SK-N-SH (cell line): ENCODE measurements around the gene SULT2A1. TPM values are rescaled to one million over a fixed set of nuclear protein-coding genes. Genes with fewer than 3 reads are reported as not detected.

Experiments
- CTCF ChIA-PET: fragments of 300-600, 350-600 bp; formaldehyde crosslinking; extraction: SDS; loops from one replicate; lab custom pipeline; 2021; lab: Yijun Ruan, JAX
- POLR2A ChIA-PET: fragments of 350-600 bp; sonication (Branson Sonifier 250); formaldehyde crosslinking; extraction: SDS; loops from one replicate; lab custom pipeline; 2020; ENCODE audit warnings: antibody characterized with exemption, inconsistent platforms; lab: Yijun Ruan, JAX
- DNase-seq: peaks from one replicate; pipeline ENCODE4 v3.0.0; 2012
- H2AFZ ChIP-seq: fragments of 200-600 bp; sonication (generic); 2 replicates; pipeline ENCODE4 v1.8.1; 2016; ENCODE audit warnings: antibody characterized with exemption, mild to moderate bottlenecking, low read depth
- H3F3A ChIP-seq: fragments of 200-600 bp; sonication (generic); replicated peaks from 2 replicates; pipeline ENCODE3; 2016; ENCODE audit warnings: antibody characterized with exemption, mild to moderate bottlenecking; ENCODE audit not compliant: insufficient read depth
- H3K27ac ChIP-seq, 2 experiments: fragments of 200-500 bp in 1 of 2; fragments of 200-600 bp in 1 of 2; sonication (Bioruptor generic) in 1 of 2; sonication (generic), shearing (Covaris generic) in 1 of 2; 2 replicates each; pipeline versions ENCODE4 v1.5.1 to v1.6.1; 2014 to 2016; ENCODE audit warnings: low read depth in 2 of 2, inconsistent platforms in 1 of 2, low read length in 1 of 2, mild to moderate bottlenecking in 1 of 2, mixed read lengths in 1 of 2
- H3K27me3 ChIP-seq: fragments of 200-600 bp; sonication (generic), shearing (Covaris generic); 2 replicates; pipeline ENCODE4 v1.6.1; 2016; ENCODE audit warnings: mixed run types; ENCODE audit not compliant: insufficient read depth
- H3K36me3 ChIP-seq, 2 experiments: fragments of 200-500 bp in 1 of 2; fragments of 200-600 bp in 1 of 2; sonication (Bioruptor generic) in 1 of 2; sonication (generic) in 1 of 2; replicated peaks in 1 of 2; 2 replicates each; pipeline versions ENCODE3 to v1.5.1; 2014 to 2016; ENCODE audit warnings: low read length in 1 of 2, mild to moderate bottlenecking in 1 of 2; ENCODE audit not compliant: insufficient read depth in 2 of 2, control insufficient read depth in 1 of 2
- H3K4me1 ChIP-seq, 2 experiments: fragments of 200-500 bp in 1 of 2; fragments of 200-600 bp in 1 of 2; sonication (Bioruptor generic) in 1 of 2; sonication (generic), shearing (Covaris generic) in 1 of 2; 2 replicates each; pipeline versions ENCODE4 v1.5.1 to v1.6.1; 2014 to 2016; ENCODE audit warnings: low read depth in 1 of 2, low read length in 1 of 2, mixed run types in 1 of 2; ENCODE audit not compliant: insufficient read depth in 2 of 2, control insufficient read depth in 1 of 2
- H3K4me2 ChIP-seq: fragments of 200-600 bp; sonication (generic), shearing (Covaris generic); 2 replicates; pipeline ENCODE4 v1.6.1; 2017; ENCODE audit warnings: mixed run types
- H3K4me3 ChIP-seq, 2 experiments: fragments of 200-500 bp in 1 of 2; fragments of 200-600 bp in 1 of 2; sonication (Bioruptor generic) in 1 of 2; sonication (generic), shearing (Covaris generic) in 1 of 2; 2 replicates each; pipeline versions ENCODE4 v1.5.1 to v1.8.1; 2014 to 2016; ENCODE audit warnings: low read depth in 2 of 2, inconsistent platforms in 1 of 2, low read length in 1 of 2, mild to moderate bottlenecking in 1 of 2, mixed read lengths in 1 of 2, moderate library complexity in 1 of 2
- H3K79me2 ChIP-seq: fragments of 200-600 bp; sonication (generic); 2 replicates; pipeline ENCODE4 v1.8.1; 2017; ENCODE audit warnings: mild to moderate bottlenecking; ENCODE audit not compliant: insufficient read depth
- H3K9ac ChIP-seq: fragments of 200-600 bp; sonication (generic); 2 replicates; pipeline ENCODE4 v1.6.1; 2017; ENCODE audit warnings: mixed run types
- H3K9me2 ChIP-seq: fragments of 200-600 bp; sonication (generic); 2 replicates; pipeline ENCODE4 v1.6.1; 2017; ENCODE audit warnings: mixed run types
- H3K9me3 ChIP-seq: fragments of 200-600 bp; sonication (generic); 2 replicates; pipeline ENCODE4 v1.6.1; 2017; ENCODE audit warnings: mixed run types, mild to moderate bottlenecking, moderate library complexity
- H4K20me1 ChIP-seq: fragments of 200-600 bp; sonication (generic); 2 replicates; pipeline ENCODE4 v1.6.1; 2017; ENCODE audit warnings: mild to moderate bottlenecking, mixed run types; ENCODE audit not compliant: insufficient read depth
- ELF1 ChIP-seq: IDR thresholded peaks from 2 replicates; pipeline ENCODE4 v1.4.0; 2012
- EZH2phosphoT487 ChIP-seq: fragments of 200-600 bp; sonication (generic); IDR thresholded peaks from 2 replicates; pipeline ENCODE4 v1.6.1; 2017; ENCODE audit warnings: low read depth, mixed run types, mild to moderate bottlenecking, antibody characterized with exemption, moderate library complexity, borderline replicate concordance
- FOSL2 ChIP-seq: IDR thresholded peaks from 2 replicates; pipeline ENCODE4 v1.4.0; 2012; ENCODE audit warnings: low read depth, mild to moderate bottlenecking, moderate library complexity, borderline replicate concordance
- FOXJ3 ChIP-seq: sonication (generic); formaldehyde crosslinking; IDR thresholded peaks from 2 replicates; pipeline ENCODE4 v1.5.1; 2020; ENCODE audit warnings: mild to moderate bottlenecking, missing genetic modification reagents
- GABPA ChIP-seq: IDR thresholded peaks from 2 replicates; pipeline ENCODE4 v1.4.0; 2012; ENCODE audit warnings: low read depth, mild to moderate bottlenecking
- JUND ChIP-seq: IDR thresholded peaks from 2 replicates; pipeline ENCODE4 v1.4.0; 2012
- NRF1 ChIP-seq: IDR thresholded peaks from 2 replicates; pipeline ENCODE4 v1.6.1; 2012; ENCODE audit warnings: low read depth, mild to moderate bottlenecking, low read length
- RAD21 ChIP-seq: IDR thresholded peaks from 2 replicates; pipeline ENCODE4 v1.6.1; 2012; ENCODE audit warnings: mild to moderate bottlenecking, low read length
- RCOR1 ChIP-seq: fragments of 150-350 bp; IDR thresholded peaks from 2 replicates; pipeline ENCODE4 v1.6.1; 2017; ENCODE audit warnings: antibody characterized with exemption, low read length
- RFX5 ChIP-seq: IDR thresholded peaks from 2 replicates; pipeline ENCODE4 v1.6.1; 2012; ENCODE audit warnings: mild to moderate bottlenecking, improper control_type of control experiment, low read length
- SIN3A ChIP-seq: IDR thresholded peaks from 2 replicates; pipeline ENCODE4 v1.6.1; 2012; ENCODE audit warnings: low read depth, mild to moderate bottlenecking, low read length, moderate library complexity, borderline replicate concordance
- TCF12 ChIP-seq: IDR thresholded peaks from 2 replicates; pipeline ENCODE4 v1.4.0; 2012
- TEAD4 ChIP-seq: IDR thresholded peaks from 2 replicates; pipeline ENCODE4 v1.4.0; 2012; ENCODE audit warnings: mild to moderate bottlenecking, borderline replicate concordance; ENCODE audit not compliant: insufficient read depth
- YY1 ChIP-seq: IDR thresholded peaks from 2 replicates; pipeline ENCODE4 v1.4.0; 2012; ENCODE audit warnings: low read depth, mild to moderate bottlenecking
- WGBS: methylation state at CpG from one replicate; pipeline ENCODE4 v1.1.6; 2017; ENCODE audit warnings: low lambda C conversion rate; 5-methylcytosine and 5-hydroxymethylcytosine counted together
- polyA plus RNA-seq, 3 experiments: library from polyadenylated mRNA; depleted of rRNA; stranded (reverse); fragments of >200 nt; gene quantifications; 2 replicates each; pipeline ENCODE4 v1.2.3, GENCODE V29; 2012
- TF ChIP-seq, protein P1 (sequence below): IDR thresholded peaks from 2 replicates; pipeline ENCODE4 v1.4.0; 2012; ENCODE audit warnings: low read depth, borderline replicate concordance
- TF ChIP-seq, protein P2 (sequence below): IDR thresholded peaks from 2 replicates; pipeline ENCODE4 v1.4.0; 2012; ENCODE audit warnings: low read depth, borderline replicate concordance
- TF ChIP-seq, protein P3 (sequence below): IDR thresholded peaks from 2 replicates; pipeline ENCODE4 v1.6.1; 2012; ENCODE audit warnings: mild to moderate bottlenecking, low read depth, low read length, moderate library complexity
- TF ChIP-seq, protein P4 (sequence below): fragments of 150-350 bp; IDR thresholded peaks from 2 replicates; pipeline ENCODE4 v1.6.1; 2017; ENCODE audit warnings: antibody characterized with exemption, low read length, low read depth, borderline replicate concordance

SULT2A1 gene
- polyA plus RNA-seq, 1 of the 3 experiments (the other 2 are of a cell fraction): not detected

DNA sequence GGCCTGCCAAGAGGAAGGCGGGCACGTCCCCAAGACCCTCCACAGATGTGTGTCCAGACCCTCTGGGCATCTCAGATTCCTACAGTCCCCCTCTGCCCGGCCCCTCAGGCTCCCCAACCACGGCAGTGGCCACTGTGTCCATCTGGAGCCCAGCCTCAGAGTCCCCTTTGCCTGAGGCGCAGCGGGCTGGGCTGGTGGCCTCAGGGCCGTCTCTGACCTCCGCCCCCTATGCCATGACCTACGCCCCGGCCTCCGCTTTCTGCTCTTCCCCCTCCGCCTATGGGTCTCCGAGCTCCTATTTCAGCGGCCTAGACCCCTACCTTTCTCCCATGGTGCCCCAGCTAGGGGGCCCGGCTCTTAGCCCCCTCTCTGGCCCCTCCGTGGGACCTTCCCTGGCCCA is 46.7 kb downstream of the SULT2A1 start:
- Histone ChIP-seq H3K4me1 (no peaks in the 10 kb centered on the region), H3K4me3 (no peak overlapping the region), H3K36me3 (no peaks in the 10 kb centered on the region), H4K20me1 (no peaks in the 10 kb centered on the region)
- CTCF ChIA-PET: interaction anchor here (1.4 to 1.8 kb wide), 2 partner anchors 10 to 24 kb away, joined by 5 to 7 read pairs; no protein-coding TSS in a partner anchor
- TF ChIP-seq, protein P1, sequence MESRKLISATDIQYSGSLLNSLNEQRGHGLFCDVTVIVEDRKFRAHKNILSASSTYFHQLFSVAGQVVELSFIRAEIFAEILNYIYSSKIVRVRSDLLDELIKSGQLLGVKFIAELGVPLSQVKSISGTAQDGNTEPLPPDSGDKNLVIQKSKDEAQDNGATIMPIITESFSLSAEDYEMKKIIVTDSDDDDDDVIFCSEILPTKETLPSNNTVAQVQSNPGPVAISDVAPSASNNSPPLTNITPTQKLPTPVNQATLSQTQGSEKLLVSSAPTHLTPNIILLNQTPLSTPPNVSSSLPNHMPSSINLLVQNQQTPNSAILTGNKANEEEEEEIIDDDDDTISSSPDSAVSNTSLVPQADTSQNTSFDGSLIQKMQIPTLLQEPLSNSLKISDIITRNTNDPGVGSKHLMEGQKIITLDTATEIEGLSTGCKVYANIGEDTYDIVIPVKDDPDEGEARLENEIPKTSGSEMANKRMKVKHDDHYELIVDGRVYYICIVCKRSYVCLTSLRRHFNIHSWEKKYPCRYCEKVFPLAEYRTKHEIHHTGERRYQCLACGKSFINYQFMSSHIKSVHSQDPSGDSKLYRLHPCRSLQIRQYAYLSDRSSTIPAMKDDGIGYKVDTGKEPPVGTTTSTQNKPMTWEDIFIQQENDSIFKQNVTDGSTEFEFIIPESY: no peak
- TF ChIP-seq FOXJ3 (no peak), EZH2phosphoT487 (no peak), TEAD4 (no peak), SIN3A (no peak), RAD21 (no peak)
- TF ChIP-seq, protein P2, sequence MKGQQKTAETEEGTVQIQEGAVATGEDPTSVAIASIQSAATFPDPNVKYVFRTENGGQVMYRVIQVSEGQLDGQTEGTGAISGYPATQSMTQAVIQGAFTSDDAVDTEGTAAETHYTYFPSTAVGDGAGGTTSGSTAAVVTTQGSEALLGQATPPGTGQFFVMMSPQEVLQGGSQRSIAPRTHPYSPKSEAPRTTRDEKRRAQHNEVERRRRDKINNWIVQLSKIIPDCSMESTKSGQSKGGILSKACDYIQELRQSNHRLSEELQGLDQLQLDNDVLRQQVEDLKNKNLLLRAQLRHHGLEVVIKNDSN: no peak
- TF ChIP-seq, all 33 proteins: peak for 0
- H3K4me2 ChIP-seq: no peak overlapping the region
- H2AFZ ChIP-seq: no peak overlapping the region
- POLR2A ChIA-PET: no interaction called here
- no peak overlapping the region for H3K27ac ChIP-seq
- H3K9me2 ChIP-seq: no peaks in the 10 kb centered on the region
- H3K9ac ChIP-seq: no peak overlapping the region
- 35% methylated on average over 16 of the region's 16 CpGs for WGBS
- H3K79me2 ChIP-seq: no peaks in the 10 kb centered on the region
- DNase-seq: no peak
- peaks cover 50% of the 10 kb centered on the region for H3K27me3 ChIP-seq
- no peaks in the 10 kb centered on the region for H3K9me3 ChIP-seq
- H3F3A ChIP-seq: peaks cover 11% of the 10 kb centered on the region

DNA sequence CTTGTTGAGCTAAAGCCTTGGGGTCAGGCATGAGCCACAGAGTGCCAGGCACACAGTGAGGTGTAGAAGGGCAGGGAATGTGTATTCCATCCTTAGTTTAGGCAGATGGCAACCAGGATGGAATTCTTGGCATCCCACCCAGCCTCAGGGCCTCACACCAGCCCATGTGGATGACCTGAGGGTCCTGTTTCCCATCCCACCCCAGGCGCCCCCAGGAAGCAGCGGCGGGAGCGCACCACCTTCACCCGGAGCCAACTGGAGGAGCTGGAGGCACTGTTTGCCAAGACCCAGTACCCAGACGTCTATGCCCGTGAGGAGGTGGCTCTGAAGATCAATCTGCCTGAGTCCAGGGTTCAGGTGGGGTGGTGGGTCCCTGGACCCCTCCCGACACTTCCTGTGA is 50.1 kb downstream of the SULT2A1 start:
- TF ChIP-seq NRF1 (no peak), RFX5 (no peak), GABPA (no peak), YY1 (no peak), TCF12 (no peak), JUND (no peak), FOSL2 (no peak), ELF1 (no peak), RCOR1 (no peak)
- TF ChIP-seq, protein P3, sequence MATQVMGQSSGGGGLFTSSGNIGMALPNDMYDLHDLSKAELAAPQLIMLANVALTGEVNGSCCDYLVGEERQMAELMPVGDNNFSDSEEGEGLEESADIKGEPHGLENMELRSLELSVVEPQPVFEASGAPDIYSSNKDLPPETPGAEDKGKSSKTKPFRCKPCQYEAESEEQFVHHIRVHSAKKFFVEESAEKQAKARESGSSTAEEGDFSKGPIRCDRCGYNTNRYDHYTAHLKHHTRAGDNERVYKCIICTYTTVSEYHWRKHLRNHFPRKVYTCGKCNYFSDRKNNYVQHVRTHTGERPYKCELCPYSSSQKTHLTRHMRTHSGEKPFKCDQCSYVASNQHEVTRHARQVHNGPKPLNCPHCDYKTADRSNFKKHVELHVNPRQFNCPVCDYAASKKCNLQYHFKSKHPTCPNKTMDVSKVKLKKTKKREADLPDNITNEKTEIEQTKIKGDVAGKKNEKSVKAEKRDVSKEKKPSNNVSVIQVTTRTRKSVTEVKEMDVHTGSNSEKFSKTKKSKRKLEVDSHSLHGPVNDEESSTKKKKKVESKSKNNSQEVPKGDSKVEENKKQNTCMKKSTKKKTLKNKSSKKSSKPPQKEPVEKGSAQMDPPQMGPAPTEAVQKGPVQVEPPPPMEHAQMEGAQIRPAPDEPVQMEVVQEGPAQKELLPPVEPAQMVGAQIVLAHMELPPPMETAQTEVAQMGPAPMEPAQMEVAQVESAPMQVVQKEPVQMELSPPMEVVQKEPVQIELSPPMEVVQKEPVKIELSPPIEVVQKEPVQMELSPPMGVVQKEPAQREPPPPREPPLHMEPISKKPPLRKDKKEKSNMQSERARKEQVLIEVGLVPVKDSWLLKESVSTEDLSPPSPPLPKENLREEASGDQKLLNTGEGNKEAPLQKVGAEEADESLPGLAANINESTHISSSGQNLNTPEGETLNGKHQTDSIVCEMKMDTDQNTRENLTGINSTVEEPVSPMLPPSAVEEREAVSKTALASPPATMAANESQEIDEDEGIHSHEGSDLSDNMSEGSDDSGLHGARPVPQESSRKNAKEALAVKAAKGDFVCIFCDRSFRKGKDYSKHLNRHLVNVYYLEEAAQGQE: no peak
- TF ChIP-seq, protein P2: no peak
- TF ChIP-seq, protein P4, sequence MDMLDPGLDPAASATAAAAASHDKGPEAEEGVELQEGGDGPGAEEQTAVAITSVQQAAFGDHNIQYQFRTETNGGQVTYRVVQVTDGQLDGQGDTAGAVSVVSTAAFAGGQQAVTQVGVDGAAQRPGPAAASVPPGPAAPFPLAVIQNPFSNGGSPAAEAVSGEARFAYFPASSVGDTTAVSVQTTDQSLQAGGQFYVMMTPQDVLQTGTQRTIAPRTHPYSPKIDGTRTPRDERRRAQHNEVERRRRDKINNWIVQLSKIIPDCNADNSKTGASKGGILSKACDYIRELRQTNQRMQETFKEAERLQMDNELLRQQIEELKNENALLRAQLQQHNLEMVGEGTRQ: no peak
- Histone ChIP-seq H3K9ac (no peak overlapping the region), H3F3A (peaks cover 11% of the 10 kb centered on the region), H4K20me1 (no peaks in the 10 kb centered on the region), H3K36me3 (no peaks in the 10 kb centered on the region), H2AFZ (no peak overlapping the region), H3K4me2 (no peak overlapping the region), H3K9me3 (no peaks in the 10 kb centered on the region), H3K27ac (no peak overlapping the region), H3K9me2 (no peaks in the 10 kb centered on the region), H3K4me3 (no peak overlapping the region), H3K79me2 (no peaks in the 10 kb centered on the region), H3K27me3 (peaks cover 39% of the 10 kb centered on the region; the same call in 1 of the 2 replicates), H3K4me1 (no peaks in the 10 kb centered on the region)
- ChIA-PET CTCF (interaction anchor here (1.3 kb wide), 1 partner anchor 27 kb away, joined by 5 read pairs; no protein-coding TSS in a partner anchor), POLR2A (no interaction called here)
- DNase-seq: no peak
- WGBS: 11% methylated on average over 5 of the region's 8 CpGs
